Erythroblast (primary cell): Measurements from ENCODE around the gene PIGW.

Experiments
- GATA1 ChIP-seq: IDR thresholded peaks from 2 replicates; pipeline ENCODE4 v1.6.1; 2011; ENCODE audit warnings: low read depth, mild to moderate bottlenecking, control low read depth, low read length, moderate library complexity
- POLR2A ChIP-seq: IDR thresholded peaks from 2 replicates; pipeline ENCODE4 v1.6.1; 2011; ENCODE audit warnings: mild to moderate bottlenecking, low read length

- TF ChIP-seq POLR2A (no peak), GATA1 (no peak)
Observed at GRCh38 chr17:36524428-36524876, 10.3 kb upstream of the PIGW start.
